GM19468 (cell line): ENCODE measurements around the gene TMEM244.
"Not testable (repeated sequence)": the region's sequence is repeated elsewhere in the genome, so short reads cannot be mapped to it uniquely, and the experiment has no call there.

ENCODE experiments used
- ATAC-seq: cut with Tn5 transposase; IDR thresholded peaks from one replicate; pipeline ENCODE4 v1.9.1; 2021; ENCODE audit warnings: mild to moderate bottlenecking, moderate library complexity, moderate number of reproducible peaks; ENCODE audit not compliant: unreplicated experiment; ENCODE audit errors: extremely low read depth

Gene TMEM244

DNA sequence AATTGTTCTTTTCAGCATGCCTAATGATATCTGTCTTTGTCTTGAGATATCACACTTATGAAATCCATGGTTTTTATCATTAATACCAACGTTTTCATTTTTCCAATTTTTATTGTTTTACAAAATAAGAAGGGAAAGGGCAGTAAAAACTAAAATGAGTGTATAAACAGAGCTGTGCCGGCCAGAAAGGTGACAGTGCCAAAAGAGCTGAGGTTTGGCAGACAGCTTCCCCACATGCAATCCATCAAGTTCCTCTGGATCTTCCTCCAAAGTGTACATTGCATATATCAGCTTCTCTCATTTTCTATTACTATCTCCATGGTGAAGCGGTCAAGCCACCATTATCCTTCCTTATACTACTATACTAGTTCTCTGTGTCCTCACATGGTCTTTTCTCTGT lies 10.1 kb upstream of the TMEM244 start:
- no peak for ATAC-seq

DNA sequence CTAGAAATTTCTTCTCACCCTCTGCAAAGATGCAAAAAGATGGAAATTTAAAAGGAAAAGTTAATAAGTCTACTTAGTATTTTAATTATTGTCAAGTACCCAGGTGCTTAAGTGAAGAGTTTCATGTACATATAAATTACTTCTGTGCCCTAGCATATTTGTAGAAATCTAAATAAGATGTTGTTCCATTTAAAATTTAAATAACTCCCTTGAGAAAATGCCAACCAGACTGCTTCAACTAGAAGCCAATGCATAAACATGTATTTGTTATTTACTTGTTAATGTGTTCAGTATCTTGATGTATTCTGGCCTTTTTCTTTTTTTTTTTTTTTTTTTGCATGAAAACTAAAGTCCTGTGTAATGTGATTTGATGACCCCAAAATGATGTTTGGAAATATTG lies 6.3 kb upstream of the TMEM244 start:
- ATAC-seq: no peak

DNA sequence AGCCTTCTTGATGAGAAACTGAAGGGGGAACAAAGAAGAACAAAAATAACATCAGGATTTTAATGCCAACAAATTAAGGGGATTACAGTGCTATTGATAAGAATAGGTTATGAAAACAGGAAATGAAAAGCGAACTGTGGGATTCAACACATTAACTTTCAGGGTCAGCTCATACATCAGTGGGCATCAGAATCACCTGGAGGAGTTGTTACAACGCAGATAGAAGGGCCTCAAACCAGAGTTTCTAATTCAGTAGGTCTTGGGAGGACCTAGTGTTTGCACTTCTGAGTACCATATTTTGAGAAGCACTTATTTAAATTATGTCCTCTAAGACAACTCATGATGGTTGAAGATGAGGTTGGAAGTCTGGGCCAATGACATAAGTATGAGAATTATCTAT lies 5.6 kb upstream of the TMEM244 start:
- no peak for ATAC-seq

DNA sequence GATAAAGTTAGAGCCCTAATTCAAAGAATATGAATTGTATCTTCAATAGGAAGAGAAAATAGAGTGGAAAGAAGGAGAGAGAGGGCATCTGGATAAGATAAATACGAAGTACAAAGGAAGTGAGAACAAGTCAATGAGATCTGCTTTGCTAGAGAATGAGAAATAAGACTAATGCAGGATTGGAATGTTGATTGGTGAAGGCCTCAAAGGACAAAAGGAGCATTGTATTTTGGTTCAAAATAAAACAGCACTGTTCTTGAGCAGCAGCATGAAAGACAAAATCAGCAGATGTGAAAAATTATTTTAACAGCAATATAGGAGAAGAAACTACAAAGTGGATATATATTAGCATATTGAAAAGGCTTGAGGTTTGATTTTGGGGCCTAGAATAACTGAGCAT lies 5.1 kb upstream of the TMEM244 start:
- no peak for ATAC-seq

DNA sequence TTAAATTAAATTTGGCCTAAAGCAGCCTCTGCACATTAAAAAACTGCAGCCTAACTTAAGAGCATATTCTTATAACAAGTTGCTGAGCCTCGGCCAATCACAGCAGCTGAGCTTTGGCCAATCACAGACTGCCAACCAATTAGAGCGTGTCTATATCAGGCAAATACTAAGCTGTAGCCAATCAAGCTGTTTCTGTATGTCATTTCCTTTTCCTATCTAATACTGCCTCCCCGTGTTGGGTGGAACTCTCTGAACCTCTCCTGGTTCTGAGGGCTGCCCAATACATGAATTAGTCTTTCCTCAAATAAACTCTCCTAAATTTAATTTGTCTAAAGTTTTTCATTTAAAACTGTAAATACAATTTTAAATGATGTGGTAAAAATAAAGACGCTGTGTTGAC lies 3.9 kb upstream of the TMEM244 start:
- no peak for ATAC-seq

DNA sequence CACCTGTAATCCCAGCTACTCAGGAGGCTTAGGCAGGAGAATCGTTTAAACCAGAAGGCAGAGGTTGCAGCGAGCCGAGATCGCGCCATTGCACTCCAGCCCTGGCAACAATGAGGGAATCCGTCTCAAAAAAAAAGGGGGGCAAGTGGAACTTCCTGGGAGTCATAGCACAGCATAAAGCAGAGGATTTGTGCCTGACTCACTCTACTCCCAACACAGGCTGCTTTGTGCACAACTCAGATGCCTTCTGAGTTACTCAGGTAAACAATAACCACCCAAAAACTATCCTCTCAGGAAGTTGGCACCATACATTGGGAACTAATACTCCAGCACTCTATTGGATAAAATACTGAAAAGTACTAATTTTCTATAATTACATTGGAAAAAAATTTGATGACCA lies 2.5 kb upstream of the TMEM244 start:
- ATAC-seq: no peak

DNA sequence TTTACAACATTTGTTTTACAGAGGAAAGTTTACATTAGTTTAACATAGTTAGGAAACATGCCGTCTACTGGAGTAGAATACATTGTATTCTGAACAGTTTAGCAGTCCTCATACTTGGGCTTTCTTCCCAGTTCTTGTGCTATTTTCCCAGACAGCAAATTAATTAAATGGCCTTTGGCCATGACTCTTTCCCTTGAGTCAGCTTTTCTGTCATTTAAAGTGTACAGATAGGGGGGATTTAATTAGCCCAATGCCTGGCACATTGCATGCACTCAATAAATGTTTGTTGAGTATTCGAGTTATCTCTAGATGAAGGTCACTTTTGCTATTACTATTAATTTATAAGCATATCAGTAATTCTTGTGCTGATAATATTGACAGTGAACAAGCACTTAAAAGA lies 1.6 kb downstream of the TMEM244 start:
- no peak for ATAC-seq

DNA sequence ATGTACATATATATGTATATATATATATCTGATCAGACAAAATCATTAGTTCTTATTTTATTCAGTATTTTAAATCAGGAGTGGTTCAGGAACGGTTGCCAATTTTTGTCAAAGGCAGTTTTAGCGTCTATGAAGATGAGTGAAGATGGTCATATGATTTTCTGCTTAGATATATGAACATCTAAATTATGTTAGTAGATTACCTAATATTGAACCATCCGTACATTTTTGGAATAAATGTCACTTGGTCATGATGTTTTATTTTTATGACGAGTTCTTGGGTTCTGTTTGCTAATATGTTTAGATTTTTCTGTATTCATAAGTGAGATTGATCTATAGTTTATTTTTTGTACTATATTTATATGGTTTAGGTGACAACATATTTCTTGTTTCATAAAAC lies 3.3 kb downstream of the TMEM244 start:
- ATAC-seq: no peak

DNA sequence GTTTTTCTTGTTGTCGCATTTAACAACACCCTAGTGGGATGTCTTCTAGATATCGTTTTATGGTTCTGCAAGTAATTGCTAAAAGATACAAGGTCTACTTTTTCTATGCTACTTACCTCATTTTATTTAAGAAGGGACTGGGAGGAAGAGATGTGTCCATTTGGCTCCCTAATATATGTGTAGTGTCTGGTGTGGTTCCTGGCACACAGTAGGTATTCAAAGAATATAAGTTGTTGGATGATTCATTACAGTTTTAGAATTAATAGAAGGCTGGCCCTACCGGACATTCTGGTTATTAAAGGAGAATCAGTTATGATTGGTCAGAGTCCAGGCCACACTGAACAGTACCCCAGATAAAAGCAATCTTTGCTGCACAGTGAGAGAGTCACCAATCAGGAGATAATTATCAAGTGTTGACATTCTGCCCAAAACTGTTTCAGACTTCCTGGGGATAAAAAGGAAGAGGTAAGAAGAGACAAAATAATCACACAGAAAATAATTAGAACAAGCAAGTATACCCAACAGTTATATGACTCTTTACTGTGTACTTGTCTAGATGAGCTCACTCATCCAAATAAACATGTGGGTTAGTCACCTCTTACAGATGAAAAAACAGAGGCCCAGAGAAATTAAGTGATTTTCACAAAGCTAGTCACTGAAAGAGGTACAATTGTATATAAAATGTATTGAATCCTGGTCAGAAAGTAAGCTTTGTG lies 7.0 kb downstream of the TMEM244 start:
- no peak for ATAC-seq

DNA sequence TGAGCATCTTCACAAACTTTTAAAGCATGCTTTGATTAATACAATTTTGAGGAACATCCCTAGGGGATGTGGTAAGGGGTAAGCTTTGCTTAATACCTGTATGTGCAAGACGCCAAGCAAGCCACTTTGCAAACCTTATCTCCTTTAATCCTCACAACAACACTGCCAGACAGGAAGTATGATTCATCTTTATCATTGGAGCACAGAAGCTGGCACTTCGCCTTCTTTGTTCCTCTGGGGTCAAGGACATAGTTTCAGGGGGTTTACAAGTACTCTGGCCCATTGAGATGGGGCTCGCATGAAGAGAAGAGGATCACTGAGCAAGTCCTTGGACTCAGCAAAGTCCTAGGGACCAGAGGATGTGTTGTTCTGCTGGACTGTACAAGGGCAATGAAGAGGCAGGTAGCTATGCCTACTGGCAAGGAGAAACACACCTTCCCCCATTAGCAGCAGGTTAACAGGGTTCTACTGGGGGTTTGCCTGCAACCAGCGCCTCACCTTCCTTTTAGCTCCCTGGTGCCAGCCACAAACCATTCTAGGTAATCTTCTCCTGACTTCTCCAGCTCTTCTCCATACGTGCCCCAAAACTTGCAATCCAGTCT lies 8.8 kb downstream of the TMEM244 start:
- no peak for ATAC-seq

DNA sequence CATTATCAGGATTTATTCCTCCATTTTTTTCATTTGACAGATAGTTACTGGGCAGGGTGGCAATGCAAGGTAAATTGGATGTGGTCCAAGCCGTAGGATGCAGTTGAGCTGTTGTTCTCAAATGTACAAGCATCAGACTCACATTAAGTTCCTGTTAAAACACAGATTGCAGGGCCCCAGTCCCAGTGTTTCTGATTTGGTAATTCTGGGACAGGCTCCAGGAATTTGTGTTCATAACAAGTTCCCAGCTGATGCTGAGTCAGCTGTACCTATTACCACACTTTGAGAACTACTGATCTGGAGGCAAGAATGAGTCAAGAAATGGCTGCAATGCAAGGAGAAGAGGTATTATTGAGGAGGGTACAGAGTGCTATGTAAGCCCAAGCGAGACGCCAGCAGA lies 11.7 kb downstream of the TMEM244 start:
- ATAC-seq: no peak

DNA sequence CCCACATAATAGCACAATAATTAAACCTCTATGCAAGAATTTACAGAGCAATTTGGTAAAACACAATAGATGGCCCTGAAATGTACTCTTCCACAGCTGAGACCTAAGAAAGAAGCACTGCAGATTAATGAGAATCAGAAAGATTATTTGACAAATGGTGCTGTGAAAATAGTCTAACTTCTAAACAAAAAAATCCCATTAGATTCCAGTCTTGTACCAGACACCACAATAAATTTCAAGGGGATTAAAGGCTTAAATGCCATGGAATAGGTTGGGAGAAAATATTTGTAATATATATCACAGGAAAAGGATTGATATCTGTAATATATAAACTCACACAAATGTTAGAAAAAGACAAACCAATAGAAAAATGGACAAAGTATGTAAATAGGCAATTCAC lies 14.4 kb downstream of the TMEM244 start:
- no peak for ATAC-seq

DNA sequence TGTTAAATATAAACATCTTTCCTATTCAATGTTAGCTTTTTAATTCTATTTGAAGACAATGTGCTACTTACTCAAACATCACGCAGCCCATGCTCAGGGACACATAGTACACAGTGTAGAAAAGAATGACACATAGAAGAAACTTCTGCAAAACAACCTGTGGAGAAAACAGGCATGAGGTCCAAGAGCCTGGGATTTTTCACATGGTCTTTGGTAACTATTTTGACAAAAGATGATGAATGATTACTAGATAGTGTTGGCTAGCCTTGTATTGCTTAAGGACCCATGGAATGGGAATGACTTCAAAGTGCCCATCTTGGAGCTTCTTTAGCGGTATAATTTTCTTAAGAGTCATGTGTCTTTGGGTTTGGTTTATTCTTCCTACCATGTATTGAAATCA lies 15.4 kb downstream of the TMEM244 start:
- no peak for ATAC-seq

DNA sequence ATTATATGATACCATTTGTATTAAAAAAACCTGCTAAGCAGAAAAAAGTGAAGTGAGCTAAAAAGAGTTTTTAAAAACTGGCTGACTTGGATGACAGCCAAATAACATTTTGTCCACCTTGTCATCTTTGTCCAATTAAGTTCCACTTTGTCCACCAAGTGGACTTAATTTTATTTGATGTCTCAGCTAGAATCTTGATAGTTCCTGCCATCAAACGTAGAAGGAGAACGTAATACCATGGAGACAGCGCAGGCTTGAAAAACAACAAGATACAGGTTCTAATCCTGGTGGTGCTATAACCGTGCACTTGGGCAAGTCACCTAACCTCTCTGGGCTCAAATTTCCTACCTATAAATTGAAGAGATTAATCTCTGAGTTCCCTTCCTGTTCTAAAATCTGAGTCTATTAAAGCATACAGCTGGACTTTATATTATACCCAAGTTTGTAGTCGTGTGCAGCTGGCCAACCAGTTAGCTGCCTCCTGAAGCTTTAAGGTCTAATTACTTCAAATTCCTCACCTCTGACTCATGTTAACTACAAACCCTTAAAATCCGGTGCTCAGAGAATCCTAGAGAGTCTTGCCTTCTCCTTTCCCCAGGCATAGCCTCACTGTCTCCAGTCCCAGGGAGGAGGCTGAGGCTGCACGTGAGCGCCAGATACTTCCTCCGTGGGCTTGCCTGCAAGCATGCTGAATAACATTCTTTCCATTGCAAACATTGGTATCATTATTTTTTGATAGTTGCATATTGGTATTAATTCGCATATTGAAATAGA lies 16.8 kb downstream of the TMEM244 start:
- no peak for ATAC-seq

DNA sequence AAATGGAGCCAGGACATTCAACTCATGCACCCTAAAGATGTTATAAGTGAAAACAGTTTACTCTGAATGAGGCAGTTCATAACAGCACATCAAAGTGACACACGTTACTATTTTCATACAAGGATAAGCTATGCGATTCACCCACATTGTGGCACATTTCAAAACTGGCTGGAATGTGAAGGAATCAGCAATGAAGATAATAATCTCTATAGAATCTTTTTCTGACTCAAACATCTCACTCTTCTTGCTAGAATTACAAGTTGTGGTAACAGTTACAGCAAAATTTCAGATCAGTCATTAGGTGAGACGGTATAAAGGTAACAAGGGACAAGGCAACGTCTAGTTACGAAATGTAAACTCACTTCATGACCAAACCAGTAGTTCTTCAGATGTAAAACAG lies 17.5 kb downstream of the TMEM244 start:
- no peak for ATAC-seq

DNA sequence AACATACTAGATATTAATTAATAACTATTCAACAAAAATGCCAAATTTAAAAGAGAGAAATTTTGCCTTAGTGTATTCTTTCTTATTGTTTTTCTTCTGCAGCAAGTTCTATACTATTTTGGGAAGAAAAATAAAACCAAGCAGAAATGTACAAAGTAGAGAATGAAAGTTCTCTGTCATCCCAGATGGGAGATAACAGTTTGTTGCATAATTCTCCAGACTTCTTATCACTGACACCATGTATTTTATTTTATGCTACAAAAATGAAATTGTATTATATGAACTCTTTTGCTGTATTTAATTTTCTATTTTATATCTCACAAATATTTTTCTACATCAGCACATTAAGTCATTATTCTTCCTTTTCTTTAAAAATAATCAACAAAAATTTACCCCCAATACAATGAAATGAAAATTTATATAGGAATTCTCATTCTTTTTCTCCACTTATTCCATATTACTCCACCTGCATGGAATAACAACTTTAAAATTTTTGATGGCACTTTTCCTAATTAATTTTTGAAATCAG lies 18.2 kb downstream of the TMEM244 start:
- no peak for ATAC-seq

DNA sequence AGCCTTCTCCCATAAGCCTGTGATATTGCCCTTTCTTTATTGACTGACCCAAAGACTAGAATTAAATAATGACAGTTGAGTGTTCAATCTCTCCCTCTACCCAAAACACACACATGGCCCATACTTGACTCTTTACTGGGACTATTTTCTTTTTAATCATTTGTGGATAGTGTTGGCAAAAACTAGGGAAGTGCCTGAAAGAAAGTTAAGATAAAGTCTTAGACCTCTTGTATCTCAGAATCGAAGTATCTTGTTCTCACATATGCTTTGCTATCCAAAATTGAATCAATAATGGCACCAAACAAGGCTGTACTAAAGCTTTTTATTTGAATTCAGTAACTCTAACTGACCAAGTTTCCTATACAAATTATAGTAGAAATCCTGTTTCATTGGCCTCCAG lies 19.0 kb downstream of the TMEM244 start:
- no peak for ATAC-seq

DNA sequence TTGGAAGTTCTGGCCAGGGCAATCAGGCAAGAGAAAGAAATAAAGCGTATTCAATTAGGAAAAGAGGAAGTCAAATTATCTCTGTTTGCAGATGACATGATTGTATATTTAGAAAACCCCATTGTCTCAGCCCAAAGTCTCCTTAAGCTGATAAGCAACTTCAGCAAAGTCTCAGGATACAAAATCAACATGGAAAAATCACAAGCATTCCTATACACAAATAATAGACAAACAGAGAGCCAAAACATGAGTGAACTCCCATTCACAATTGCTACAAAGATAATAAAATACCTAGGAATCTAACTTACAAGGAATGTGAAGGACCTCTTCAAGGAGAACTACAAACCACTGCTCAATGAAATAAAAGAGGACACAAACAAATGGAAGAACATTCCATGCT lies 21.6 kb downstream of the TMEM244 start:
- not testable (repeated sequence) for ATAC-seq

DNA sequence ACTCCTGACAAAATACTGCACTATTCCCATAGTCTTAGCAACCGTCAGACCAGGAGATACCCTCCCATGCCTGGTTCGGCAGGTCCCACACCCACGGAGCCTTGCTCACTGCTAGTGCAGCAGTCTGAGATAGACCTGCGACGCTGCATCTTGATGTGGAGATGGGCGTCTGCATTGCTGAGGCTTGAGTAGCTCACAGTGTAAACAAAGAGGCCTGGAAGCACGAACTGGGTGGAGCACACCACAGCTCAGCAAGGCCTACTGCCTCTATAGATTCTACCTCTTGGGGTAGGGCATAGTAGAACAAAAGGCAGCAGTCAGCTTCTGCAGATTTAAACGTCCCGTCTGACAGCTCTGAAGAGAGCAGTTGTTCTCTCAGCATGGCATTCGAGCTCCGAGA lies 25.4 kb downstream of the TMEM244 start:
- no peak for ATAC-seq

DNA sequence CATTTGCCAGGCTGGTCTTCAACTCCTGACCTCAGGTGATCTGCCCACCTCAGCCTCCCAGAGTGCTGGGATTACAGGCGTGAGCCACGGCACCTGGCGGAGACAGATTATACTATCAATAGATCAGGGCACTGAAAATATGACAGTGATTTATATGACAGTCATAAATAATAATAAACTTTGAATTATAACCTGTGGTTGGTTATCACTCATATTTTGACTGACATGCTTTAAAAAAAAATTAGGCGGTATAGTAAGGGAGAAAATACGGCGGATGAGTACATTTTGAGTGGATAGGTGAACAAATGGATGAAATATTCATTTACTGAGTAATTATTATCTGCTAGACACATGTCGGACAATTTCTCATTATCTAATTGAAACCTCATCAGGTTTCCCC lies 28.8 kb downstream of the TMEM244 start:
- ATAC-seq: no peak

DNA sequence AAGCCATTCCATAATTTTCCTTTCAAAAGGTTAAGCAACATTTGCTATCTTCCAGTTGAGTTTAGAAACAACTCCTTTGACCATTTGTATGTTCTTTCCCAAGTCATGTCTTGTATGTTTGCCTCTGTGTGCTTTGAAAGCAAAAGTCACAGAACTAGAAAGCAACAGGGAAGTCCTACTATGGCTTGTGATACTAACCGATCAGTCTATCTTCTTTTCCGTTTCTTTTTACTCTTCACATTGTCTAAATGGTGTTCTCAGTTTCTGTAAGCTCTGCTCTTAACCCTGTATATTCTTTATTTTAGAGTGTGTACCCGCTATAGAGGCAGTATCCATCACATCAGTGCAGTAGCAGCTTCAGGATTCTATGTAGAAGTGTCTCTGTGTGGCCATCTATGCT lies 32.9 kb downstream of the TMEM244 start:
- no peak for ATAC-seq
